Left lung (tissue), 10 donors: ENCODE measurements around the gene CRLF2. TPM values are rescaled to one million over a fixed set of nuclear protein-coding genes. Genes with fewer than 3 reads are reported as not detected.
"Not testable (repeated sequence)": the region's sequence is repeated elsewhere in the genome, so short reads cannot be mapped to it uniquely, and the experiment has no call there.

Experiments
- ATAC-seq: fragments of 200-7000 bp; cut with Tn5 transposase; one replicate; pipeline ENCODE4 v1.9.1; 2020; ENCODE audit warnings: moderate library complexity
- DNase-seq, 4 donors: peaks; one replicate each; pipeline ENCODE4 v3.0.0-alpha.2; 2013 to 2020
- H3K27ac ChIP-seq, 2 donors: fragments of 200-600 bp; sonication (generic) in 1 of 2; one replicate each; pipeline versions ENCODE4 v1.5.0 to v1.8.0; 2020 to 2021
- H3K27me3 ChIP-seq, 2 donors: fragments of 200-600 bp; sonication (generic) in 1 of 2; one replicate each; pipeline versions ENCODE4 v1.5.0 to v1.8.0; 2020 to 2021
- H3K36me3 ChIP-seq, 2 donors: fragments of 200-600 bp; sonication (generic) in 1 of 2; one replicate each; pipeline versions ENCODE4 v1.5.0 to v1.8.0; 2020 to 2021
- H3K4me1 ChIP-seq, 2 donors: fragments of 200-600 bp; one replicate each; pipeline ENCODE4 v1.8.0; 2021
- H3K4me3 ChIP-seq, 2 donors: fragments of 200-600 bp; sonication (generic) in 1 of 2; one replicate each; pipeline versions ENCODE4 v1.5.0 to v1.8.0; 2020 to 2021; ENCODE audit warnings: mild to moderate bottlenecking in 1 of 2
- H3K9me3 ChIP-seq, 2 donors: fragments of 200-600 bp; sonication (generic) in 1 of 2; one replicate each; pipeline versions ENCODE4 v1.5.0 to v1.8.0; 2020 to 2021
- CTCF ChIP-seq, 2 donors: fragments of 200-600 bp; sonication (generic) in 1 of 2; IDR thresholded peaks; one replicate each; pipeline versions ENCODE4 v1.5.0 to v1.8.0; 2021; ENCODE audit warnings: antibody characterized with exemption in 2 of 2
- intact Hi-C, 2 donors: fragments of 100-400 bp; cut with DNase I; formaldehyde crosslinking; loops; one replicate each; pipeline versions ENCODE4 v1.11.2 to v1.14.2; 2022
- polyA plus RNA-seq, 6 donors: library from polyadenylated mRNA; unstranded; fragments of 120-200 nt; gene quantifications; one replicate each; pipeline ENCODE4 v1.2.1, GENCODE V29; 2013; ENCODE audit not compliant: insufficient read length in 6 of 6
- total RNA-seq, 2 donors: library from RNA; stranded (reverse); fragmentation: NEBNext Ultra II Directional; extraction: Animal tissue kit (Norgen Biotek cat#: 25700); gene quantifications; one replicate each; pipeline ENCODE4 v1.2.1, GENCODE V29; 2021
- donor health status: DM: no; HTN: yes; CAD: no.
- donor health status: DM: no; HTN: no; CAD: no.

Gene CRLF2
- total and polyA plus RNA-seq, 8 donors = 0.08 to 0.58 (median 0.11) TPM; not detected in 3

DNA sequence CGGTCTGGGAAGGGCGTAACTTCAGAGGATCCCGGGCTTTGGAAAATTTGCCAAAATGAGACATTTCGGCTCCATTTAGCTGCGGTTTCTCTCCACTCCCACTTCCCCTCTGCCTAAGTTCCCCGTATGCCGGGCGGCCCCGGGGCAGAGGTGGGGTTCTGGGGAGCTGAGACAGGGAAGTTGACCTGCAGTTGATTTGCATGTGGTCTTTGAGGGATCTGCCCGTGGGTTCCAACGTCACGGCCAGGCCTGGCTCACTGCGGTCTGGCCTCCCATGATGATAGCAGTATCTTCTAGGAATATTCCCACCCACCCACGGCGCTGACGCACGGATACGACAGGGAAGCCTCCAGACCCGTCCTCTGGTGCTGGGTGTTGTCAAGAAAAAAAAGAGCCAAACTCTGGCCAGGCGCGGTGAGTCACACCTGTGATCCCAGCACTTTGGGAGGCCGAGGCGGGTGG, 27.3 kb upstream of the CRLF2 start:
- peak overlapping the region in 1 of 2 donors; percentile 1 for H3K27ac ChIP-seq
- H3K36me3 ChIP-seq = no peaks in the 10 kb centered on the region
- no peak for TF ChIP-seq CTCF (IDR thresholded peaks at IDR 0.05)
- peak; percentile 95 for ATAC-seq
- intact Hi-C loops = no loop called here
- no peak overlapping the region for H3K4me3 ChIP-seq
- H3K9me3 ChIP-seq = no peaks in the 10 kb centered on the region
- peaks cover 0 to 13% of the 10 kb centered on the region in 2 donors for H3K4me1 ChIP-seq
- DNase-seq = peak; percentile 5 to 95 (median 58)
- H3K27me3 ChIP-seq = peaks cover 0 to 5% of the 10 kb centered on the region in 2 donors

DNA sequence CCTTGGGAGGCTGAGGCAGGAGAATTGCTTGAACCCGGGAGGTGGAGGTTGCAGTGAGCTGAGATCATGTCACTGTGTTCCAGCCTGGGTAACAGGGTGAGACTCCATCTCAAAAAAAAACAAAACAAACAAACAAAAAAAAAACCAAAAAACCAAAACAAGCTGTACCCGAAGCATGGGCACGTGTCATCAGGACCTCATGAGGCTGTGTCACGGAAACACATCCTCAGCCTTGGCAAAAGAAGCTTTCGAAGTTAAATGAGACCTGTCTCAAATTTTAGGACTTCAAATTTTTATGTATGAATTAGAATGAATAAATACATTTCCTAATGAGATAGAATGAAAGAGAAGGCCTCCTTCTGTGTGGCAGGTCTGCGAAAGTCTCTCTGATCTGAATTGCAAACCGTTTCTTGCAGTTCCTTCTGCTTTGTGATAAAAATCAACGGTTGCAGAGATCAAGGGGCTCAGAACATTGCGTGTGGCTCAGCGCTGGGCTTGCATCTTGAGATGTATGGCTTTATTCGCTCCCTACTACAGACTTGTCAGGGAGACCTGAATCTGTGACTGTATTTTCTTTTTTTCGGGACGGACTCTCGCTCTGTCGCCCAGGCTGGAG, 19.5 kb upstream of the CRLF2 start:
- no peak for TF ChIP-seq CTCF (IDR thresholded peaks at IDR 0.05)
- Histone ChIP-seq H3K9me3 (peaks cover 0 to 4% of the 10 kb centered on the region in 2 donors), H3K4me3 (no peak overlapping the region), H3K36me3 (no peaks in the 10 kb centered on the region), H3K27me3 (peaks cover 0 to 5% of the 10 kb centered on the region in 2 donors), H3K4me1 (no peaks in the 10 kb centered on the region), H3K27ac (no peak overlapping the region)
- ATAC-seq (no peak), DNase-seq (no peak)
- intact Hi-C loops = no loop called here

- ATAC-seq, H3K27me3 ChIP-seq, H3K27ac ChIP-seq, DNase-seq, H3K4me3 ChIP-seq, H3K36me3 ChIP-seq, H3K4me1 ChIP-seq, intact Hi-C loops: not testable (repeated sequence)
- H3K9me3 ChIP-seq = peaks cover 0 to 20% of the 10 kb centered on the region in 2 donors
These were observed 15.7 kb upstream of the CRLF2 start for GRCh38 chrX:1228101-1228500.

GRCh38 chrX:1226249-1226648, 13.8 kb upstream of the CRLF2 start:
- no peak for ATAC-seq
- intact Hi-C loops = no loop called here
- peaks cover 0 to 10% of the 10 kb centered on the region in 2 donors for H3K27me3 ChIP-seq

DNA sequence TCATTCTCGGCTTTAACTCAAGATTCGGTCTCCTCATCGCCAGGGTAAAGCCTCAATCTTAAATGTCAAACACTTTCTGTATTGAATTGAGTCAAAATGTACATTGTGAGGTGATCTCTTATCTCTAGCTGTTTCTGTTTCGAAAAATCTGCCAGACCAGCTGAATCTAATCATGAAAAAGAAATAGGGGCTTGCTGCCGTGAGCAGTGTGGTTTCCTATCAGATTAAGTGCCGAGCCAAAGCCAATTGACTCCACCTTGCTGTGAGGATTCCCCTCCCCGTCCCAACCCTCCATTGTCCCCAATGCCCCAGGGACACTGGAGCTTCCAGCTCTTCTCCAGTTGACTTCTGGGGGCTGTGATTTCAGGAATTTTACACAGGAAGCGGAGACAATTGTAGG, 12.5 kb upstream of the CRLF2 start:
- ATAC-seq (no peak), DNase-seq (no peak)
- Histone ChIP-seq H3K27ac (no peak overlapping the region), H3K27me3 (peaks cover 0 to 9% of the 10 kb centered on the region in 2 donors), H3K36me3 (no peaks in the 10 kb centered on the region), H3K9me3 (peaks cover 0 to 25% of the 10 kb centered on the region in 2 donors), H3K4me3 (no peak overlapping the region), H3K4me1 (no peaks in the 10 kb centered on the region)
- intact Hi-C loops = no loop called here
- TF ChIP-seq CTCF (IDR thresholded peaks at IDR 0.05) = no peak

More at GRCh38 chrX:1226249-1226648, 13.8 kb upstream of the CRLF2 start:
- Histone ChIP-seq H3K36me3 (no peaks in the 10 kb centered on the region), H3K9me3 (peaks cover 0 to 25% of the 10 kb centered on the region in 2 donors), H3K27ac (no peak overlapping the region), H3K4me3 (no peak overlapping the region), H3K4me1 (no peaks in the 10 kb centered on the region)
- TF ChIP-seq CTCF (IDR thresholded peaks at IDR 0.05) = no peak
- DNase-seq = no peak

DNA sequence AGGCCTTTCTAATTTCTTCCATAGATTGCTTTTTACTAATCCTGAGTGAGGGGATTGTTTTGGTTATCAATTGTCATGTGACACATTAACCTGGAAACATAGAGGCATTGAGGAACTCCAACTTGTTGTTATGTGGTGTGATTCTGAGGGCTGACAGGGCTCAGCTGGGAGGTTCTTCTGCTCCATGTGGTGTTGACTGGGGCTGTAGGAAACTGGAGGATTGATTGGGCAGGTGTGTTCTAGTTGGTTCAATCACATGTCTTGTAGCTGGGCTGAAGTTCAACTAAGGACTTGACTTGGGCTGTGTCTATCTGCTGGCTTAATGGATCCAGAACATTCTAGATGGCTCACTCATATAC, 10.8 kb upstream of the CRLF2 start:
- H3K27ac ChIP-seq = no peak overlapping the region
- TF ChIP-seq CTCF (IDR thresholded peaks at IDR 0.05) = no peak
- H3K4me3 ChIP-seq = no peak overlapping the region
- H3K27me3 ChIP-seq = peaks cover 0 to 5% of the 10 kb centered on the region in 2 donors
- H3K9me3 ChIP-seq = peaks cover 0 to 25% of the 10 kb centered on the region in 2 donors
- DNase-seq = no peak
- H3K4me1 ChIP-seq = no peaks in the 10 kb centered on the region
- ATAC-seq = no peak
- intact Hi-C loops = no loop called here
- no peaks in the 10 kb centered on the region for H3K36me3 ChIP-seq
